K562 treated with DMSO at 1 percent for 48 hours (cell line): ENCODE data around the gene ANKRD34B. TPM values are rescaled to one million over a fixed set of nuclear protein-coding genes. Genes with fewer than 3 reads are reported as not detected.

Source experiments
- total RNA-seq: library from RNA; unstranded; fragments of 300-600 nt; gene quantifications from 2 replicates; pipeline ENCODE4 v1.2.3, GENCODE V29; 2022; ENCODE audit warnings: low replicate concordance; ENCODE audit errors: extremely low read depth

Gene ANKRD34B
- total RNA-seq, result not detected in 2 replicates

GRCh38 chr5:80569961-80570786 lies at the start of gene ANKRD34B:
ANKRD34B (minus strand) TSS chr5:80570280; CDS start chr5:80560019, 10,261 bp downstream.

Other genes starting within 250 kb of the ANKRD34B start
- not detected in 2 replicates for gene ZFYVE16, start 162.2 kb downstream of the ANKRD34B start, total RNA-seq
- not detected in 2 replicates for gene FAM151B, start 82.2 kb downstream of the ANKRD34B start, total RNA-seq
- not detected in 2 replicates for gene MSH3, start 84.4 kb upstream of the ANKRD34B start, total RNA-seq
- not detected in 2 replicates for gene DHFR, start 84.7 kb upstream of the ANKRD34B start, total RNA-seq